Islet precursor cell (in vitro differentiated cells): ENCODE data around the gene ERMN.

Experiments used
- DNase-seq: peaks from one replicate; pipeline ENCODE4 v3.0.0-alpha.2; 2018

The ERMN gene

DNA sequence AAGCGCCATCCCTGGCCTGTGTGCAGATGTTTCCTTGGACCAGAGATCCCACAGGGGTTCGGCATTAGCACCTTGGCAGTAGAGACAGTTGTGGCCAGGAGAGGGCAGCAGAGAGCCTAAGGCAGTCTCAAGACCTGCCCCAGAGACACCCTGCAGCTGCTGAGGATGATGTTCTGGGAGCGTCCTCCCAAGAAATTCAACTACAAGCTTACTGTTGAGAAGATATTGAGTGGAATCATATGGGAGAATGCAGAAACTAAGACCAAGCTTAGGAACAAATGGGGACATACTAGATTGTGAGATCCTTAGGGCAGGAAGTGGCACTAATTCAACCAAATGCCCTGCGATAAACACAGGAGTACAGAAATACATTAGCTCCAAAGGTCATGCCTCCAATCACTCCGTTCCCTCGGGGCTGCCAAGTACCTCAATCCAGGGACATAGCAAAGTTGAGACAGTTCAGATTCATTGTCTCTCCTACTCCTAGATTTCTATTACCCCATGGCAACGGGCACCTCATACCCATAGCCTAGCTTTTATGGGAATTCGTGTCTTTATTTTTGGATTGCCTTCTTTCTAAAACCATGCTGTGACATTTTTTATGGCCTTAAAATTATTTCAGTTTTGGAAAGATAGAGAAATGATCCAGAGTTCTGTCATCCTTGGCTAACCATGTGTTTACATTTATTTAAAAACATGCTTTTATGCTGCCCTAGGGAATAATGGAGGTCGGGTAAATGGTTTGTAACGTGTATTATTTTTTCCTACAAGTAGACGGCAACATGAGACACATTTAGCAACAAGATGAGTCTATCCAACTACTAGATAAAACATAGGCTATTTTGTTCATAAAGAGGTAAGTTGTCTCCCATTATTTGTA lies 2.2 kb upstream of the ERMN start:
- DNase-seq: peak; percentile 91

- no peak for DNase-seq
Observed at GRCh38 chr2:157327200-157327599, 1.6 kb upstream of the ERMN start.

DNA sequence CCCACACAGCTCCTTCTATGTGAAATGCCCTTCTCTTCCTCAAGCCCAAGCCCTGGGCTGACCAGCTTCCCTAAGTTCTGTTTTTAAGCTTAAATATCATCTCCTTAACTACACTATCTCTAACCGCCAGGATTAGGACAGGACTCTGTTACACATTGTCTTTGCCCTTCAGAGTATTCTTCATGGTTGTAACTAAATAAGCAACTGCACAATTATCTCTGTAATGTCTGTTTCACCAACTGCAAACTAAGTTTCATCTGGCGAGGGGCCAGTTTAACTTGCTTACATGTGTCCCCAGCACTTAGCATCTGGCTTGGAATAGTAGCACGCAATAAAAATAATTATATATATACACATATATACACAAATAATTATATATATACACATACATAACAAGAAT lies 1.1 kb upstream of the ERMN start:
- DNase-seq: no peak

GRCh38 chr2:157324331-157324843 lies 1.2 kb downstream of the ERMN start:
- no peak for DNase-seq

DNA sequence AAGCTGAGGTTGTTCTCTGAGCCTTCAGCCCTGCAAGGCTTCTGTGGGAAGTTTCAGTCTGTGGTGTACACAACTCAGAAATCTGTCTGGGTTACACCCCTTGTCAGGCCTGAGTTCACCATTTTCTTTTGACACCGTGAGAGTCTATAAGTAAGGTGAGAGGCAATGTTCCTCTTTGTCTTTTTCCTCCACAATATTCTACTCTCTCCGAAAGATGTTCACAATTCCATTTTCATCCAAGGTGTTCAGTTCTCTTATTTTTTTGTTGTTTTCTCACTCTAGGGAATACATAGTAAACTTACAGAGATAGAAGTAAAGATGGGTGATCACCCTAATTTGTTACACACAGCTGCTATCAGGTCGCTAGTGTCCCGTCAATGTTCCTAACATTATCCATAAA lies 3.2 kb downstream of the ERMN start:
- no peak for DNase-seq

- no peak for DNase-seq
Observed at GRCh38 chr2:157321466-157321865, 4.2 kb downstream of the ERMN start.

- DNase-seq: no peak
Observed at GRCh38 chr2:157320409-157320808, 5.2 kb downstream of the ERMN start.

DNA sequence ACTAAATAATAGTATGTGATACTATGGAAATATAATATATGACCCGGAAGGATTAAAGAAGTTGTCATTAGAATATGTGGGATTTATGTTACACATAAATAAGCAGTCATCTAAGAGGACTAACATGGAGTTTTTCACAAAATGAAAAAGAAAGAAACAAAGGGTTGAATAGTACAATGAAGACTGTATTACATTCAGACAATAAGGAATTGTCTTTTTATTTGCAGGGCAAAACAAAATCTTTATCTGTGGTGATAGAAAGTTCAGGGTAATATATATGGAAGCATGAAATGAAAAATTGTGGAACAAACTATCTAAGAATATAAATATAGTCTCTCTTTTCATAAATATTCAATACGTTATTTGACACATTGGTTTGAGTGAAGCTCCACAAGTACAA lies 5.8 kb downstream of the ERMN start:
- DNase-seq: no peak

GRCh38 chr2:157318884-157319283 lies 6.7 kb downstream of the ERMN start:
- no peak for DNase-seq

DNA sequence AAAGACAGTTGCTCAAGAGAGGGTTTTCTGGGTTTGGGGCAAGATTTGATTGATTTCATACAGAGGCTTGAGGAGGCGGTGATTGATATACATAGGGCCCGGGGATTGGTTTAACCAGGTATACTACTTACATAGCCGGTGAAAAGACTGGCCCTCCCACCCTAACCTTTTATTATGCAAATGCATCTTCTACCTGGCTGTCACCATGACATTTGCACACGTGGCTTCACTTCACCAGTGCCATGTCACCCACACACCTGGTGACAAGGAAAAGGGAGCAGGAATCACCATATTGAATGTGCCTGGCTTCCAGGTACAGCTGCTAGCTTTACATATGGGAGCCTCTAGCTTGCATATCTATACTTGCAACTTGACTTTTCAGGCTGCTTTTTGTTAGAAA lies 9.7 kb downstream of the ERMN start:
- DNase-seq: no peak

- no peak for DNase-seq
Observed at GRCh38 chr2:157312866-157313486, 12.6 kb downstream of the ERMN start.

- DNase-seq: no peak
Observed at GRCh38 chr2:157311706-157312105, 13.9 kb downstream of the ERMN start.

- no peak for DNase-seq
Observed at GRCh38 chr2:157309878-157310277, 15.7 kb downstream of the ERMN start.

- no peak for DNase-seq
Observed at GRCh38 chr2:157307021-157307420, 18.6 kb downstream of the ERMN start.

GRCh38 chr2:157305723-157306110 lies 19.9 kb downstream of the ERMN start:
- no peak for DNase-seq

DNA sequence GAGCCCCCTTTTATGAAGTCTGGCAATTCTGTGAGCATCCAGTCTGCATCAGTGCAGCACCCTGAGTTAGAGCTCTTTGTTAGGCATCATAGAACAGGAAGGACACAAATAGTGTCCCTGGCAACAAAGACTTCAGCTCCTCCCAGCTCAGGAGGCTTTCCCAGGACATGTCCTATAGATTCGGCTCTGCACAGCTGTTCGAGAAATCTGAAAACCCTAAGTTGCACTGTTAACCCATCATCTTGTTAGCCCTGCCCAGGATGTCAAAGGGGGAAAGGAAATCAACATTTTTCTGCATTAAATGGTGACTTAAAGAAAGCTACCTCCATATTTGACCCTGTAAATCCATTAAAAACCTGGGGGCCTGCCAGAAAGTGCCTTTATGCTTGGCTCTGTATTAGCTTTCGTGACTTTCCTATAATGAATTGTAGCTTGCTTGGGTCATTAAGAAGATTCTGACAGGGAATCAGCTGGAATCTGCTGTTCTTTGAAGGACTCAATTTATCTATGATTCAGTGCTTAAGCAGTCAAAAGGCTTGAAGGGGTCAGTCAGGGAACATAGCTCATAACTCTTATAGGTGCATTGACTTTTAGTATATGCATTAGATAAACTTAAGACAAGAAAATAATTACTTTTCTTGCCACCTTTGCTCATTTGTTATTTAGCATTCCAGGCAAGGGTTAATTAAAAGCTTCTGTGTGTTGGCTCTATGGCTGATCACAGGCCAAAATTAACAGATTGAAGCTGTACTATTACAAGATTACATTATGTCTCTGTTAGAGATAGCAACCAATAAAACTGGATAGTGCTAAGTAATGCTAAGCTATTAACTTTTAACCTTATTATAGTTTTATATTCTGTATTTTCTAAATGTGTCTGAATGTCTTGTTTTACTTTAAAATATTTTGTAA lies 20.6 kb downstream of the ERMN start:
- no peak for DNase-seq

DNA sequence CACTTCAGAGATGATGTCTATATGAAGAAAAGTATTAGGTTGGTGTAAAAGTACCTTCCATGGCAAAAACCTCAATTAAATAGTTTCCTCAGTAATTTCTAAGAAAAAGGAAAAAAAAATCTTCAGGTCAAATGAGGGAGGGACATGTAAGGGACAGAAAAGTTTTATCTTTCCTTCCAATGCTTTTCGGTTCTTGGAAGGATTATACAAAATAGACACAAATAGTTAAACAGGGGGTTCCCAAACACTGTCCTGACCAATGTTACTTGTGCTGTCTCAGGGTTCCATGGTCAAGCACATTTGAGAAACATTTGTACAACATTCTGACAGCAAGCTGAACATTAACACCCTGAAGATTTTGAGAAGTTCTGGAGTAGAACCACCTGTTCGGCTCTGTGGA lies 22.0 kb downstream of the ERMN start:
- DNase-seq: no peak

GRCh38 chr2:157302492-157303099 lies 23.0 kb downstream of the ERMN start:
- DNase-seq: no peak

DNA sequence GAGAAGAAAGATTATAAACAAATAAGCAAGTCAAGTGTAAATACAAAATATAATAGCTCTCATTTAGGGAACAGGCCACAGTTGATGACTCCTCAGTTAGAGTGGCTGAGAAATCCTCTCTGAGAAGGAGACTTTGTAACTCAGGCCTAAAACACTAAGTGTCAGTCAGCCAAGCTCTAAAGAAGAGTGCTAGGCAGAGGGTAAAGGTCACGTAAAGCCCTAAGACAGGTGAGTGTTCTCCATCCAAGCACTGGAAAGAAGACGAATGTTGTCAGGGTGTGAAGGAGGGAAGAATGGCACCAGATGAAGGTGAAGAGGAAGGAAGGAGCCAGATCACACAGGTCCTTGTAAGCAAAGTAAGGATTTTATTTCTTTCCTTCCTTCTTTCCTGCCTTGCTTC lies 24.3 kb downstream of the ERMN start:
- no peak for DNase-seq

GRCh38 chr2:157296958-157297357 lies 28.7 kb downstream of the ERMN start:
- no peak for DNase-seq

- DNase-seq: no peak
Observed at GRCh38 chr2:157296490-157296889, 29.1 kb downstream of the ERMN start.

- no peak for DNase-seq
Observed at GRCh38 chr2:157292853-157293252, 32.8 kb downstream of the ERMN start.

- no peak for DNase-seq
Observed at GRCh38 chr2:157291018-157291417, 34.6 kb downstream of the ERMN start.
